Erythroblast (primary cell): ENCODE data around the gene EGLN1.

Source experiments
- DNase-seq, 2 experiments: peaks; one replicate each; lab custom pipeline; 2025; lab: John Stamatoyannopoulos, UW
- GATA1 ChIP-seq: IDR thresholded peaks from 2 replicates; pipeline ENCODE4 v1.6.1; 2011; ENCODE audit warnings: low read depth, mild to moderate bottlenecking, control low read depth, low read length, moderate library complexity
- POLR2A ChIP-seq: IDR thresholded peaks from 2 replicates; pipeline ENCODE4 v1.6.1; 2011; ENCODE audit warnings: mild to moderate bottlenecking, low read length

The EGLN1 gene

GRCh38 chr1:231326248-231326647, 95.8 kb downstream of the EGLN1 start:
- DNase-seq: no peak
- TF ChIP-seq POLR2A: no peak
- TF ChIP-seq GATA1: no peak

DNA sequence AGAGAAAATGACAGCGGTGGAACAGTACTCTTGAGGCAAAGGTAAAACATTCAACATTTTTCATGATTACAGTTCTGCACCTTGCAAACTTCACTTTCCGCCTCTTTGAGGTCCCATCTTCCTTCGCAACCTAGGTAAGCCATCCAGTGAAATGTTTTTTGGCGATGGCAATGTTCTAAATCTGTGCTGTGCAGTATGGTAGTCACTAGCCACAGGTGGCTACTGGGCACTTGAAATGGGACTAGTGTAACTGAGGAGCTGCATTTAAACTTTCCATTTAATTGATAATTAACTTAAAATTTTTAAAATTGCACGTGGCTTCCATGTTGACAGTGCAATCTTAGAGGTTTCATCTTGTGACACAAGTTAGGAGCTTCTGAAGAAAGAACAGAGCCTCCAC, 97.4 kb downstream of the EGLN1 start:
- DNase-seq: no peak
- TF ChIP-seq POLR2A: no peak
- TF ChIP-seq GATA1: no peak

DNA sequence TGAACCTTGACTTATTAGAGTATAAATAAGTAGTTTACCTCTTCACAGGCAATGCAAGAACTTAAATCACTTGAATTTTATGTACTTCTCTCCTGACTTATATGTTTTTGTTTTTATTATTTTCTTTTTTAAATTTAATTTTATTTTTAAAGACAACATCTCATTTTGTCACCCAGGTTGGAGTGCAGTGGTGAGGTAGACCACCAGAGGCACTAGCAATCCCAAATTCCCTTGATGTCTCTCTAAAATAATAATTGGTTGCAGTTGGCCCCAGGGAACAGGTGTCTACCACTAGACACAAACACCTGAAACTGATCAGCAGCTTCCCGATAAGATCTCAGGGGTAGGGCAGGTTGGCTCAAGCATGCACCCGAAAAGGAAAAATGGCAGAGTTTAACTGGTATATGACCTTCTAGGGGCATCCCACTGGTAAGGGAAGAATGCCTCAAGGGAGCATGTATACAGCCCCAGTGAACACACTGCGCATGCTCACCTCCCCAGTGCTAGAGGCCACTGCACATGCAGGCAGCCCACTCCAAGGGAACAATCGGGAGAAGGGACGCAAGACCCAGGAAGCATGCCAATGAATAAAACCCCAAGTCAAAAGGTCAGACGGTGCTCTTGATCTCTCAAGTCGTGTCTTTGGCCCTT, 99.1 kb downstream of the EGLN1 start:
- no peak for DNase-seq
- TF ChIP-seq POLR2A (no peak), GATA1 (no peak)

DNA sequence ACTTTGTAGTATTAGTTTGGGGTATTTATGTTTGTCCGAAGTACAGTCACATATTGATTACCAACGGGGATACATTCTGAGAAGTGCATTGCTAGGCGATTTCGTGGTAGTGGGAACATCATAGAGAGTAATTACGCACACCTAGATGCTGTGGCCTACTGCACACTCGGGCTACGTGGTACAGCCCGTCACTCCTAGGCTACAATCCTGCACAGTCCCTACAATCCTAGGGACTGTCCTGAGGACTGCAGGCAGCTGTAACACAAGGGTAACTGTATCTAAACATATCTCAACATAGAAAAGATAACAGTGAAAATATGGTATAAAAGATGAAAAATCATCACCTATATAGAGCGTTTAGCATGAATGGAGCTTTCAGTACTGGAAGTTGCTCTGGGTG, 103.0 kb downstream of the EGLN1 start:
- TF ChIP-seq POLR2A: no peak
- TF ChIP-seq GATA1: no peak

DNA sequence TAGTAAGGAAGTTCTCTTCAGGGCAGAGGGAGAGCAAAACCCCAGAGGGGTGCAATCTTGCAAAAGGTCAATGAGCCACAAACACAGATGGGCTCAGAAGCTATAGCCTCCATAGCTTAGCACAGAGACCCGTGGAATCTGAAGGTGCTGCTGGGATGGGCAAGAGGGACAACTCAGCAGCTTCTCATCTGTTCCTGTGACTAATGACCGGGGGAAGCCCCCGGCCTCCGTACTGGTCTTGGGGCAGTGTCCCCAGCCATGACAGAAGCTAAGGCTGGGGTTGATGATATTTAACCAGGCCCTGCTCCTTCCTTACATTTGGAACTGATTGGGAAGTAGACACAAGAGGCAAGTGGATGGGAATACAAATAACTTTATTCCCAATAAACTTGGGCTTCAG, 103.5 kb downstream of the EGLN1 start:
- TF ChIP-seq POLR2A: no peak
- TF ChIP-seq GATA1: no peak
- no peak for DNase-seq

More for the DNA sequence above, 103.0 kb downstream of the EGLN1 start:
- DNase-seq: no peak

DNA sequence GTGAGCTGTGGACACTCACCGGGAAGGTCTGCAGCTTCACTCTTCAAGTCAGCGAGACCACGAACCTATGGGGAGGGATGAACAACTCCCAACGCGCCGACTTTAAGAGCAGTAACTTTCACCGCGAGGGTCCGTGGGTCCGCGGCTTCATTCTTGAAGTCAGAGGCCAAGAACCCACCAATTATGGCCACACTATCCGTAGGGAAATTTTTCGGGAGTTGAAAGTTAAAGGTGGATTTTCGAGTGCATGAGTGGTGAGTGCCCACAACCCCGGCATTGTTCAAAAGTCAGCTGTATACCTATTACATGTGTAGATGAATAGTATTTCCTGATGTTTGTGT, 104.1 kb downstream of the EGLN1 start:
- no peak for DNase-seq
- TF ChIP-seq POLR2A (no peak), GATA1 (no peak)

DNA sequence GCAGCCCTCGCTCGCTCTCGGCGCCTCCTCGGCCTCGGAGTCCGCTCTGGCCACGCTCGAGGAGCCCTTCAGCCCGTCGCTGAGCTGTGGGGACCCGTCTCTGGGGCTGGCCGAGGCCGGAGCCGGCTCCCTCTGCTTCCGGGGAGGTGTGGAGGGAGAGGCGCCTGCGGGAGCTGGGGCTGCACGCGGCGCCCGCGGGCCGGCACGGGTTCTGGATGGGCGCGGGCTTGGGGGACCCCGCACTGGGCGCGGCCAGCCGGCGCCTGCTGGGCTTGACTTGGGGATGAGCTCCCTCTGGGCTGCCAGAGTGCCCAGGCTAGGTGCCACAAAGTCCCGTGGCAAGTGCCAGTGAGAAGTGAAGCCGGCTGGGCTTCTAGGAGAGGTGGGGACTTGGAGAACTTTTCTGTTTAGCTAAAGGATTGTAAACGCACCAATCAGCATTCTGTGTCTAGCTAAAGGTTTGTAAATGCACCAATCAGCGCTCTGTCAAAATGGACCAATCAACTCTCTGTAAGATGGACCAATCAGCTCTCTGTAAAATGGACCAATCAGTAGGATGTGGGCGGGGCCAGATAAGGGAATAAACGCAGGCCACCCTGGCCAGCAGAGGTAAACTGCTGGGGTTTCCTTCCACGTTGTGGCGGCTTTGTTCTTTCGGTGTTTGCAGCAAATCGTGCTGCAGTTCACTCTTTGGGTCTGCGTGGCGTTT, 104.6 kb downstream of the EGLN1 start:
- DNase-seq: peak; percentile 13 to 14
- no peak for TF ChIP-seq GATA1
- no peak for TF ChIP-seq POLR2A

GRCh38 chr1:231315887-231316286, 106.2 kb downstream of the EGLN1 start:
- DNase-seq: peak; percentile 64 to 72
- no peak for TF ChIP-seq POLR2A
- no peak for TF ChIP-seq GATA1
